Peyer's patch (tissue), 4 donors: ENCODE data around the gene SLC26A8. TPM values are rescaled to one million over a fixed set of nuclear protein-coding genes. Genes with fewer than 3 reads are reported as not detected.
A peak's percentile ranks its signal among the peaks of the same experiment; 100 is the strongest.

ENCODE experiments used
- DNase-seq, 3 donors: peaks; one replicate each; pipeline ENCODE4 v3.0.0-alpha.2; 2017 to 2019
- H3K27ac ChIP-seq, 4 donors: fragments of 200-600 bp; sonication (generic); one replicate each; pipeline ENCODE4 v1.5.1; 2016 to 2019
- H3K27me3 ChIP-seq, 2 donors: fragments of 200-600 bp; sonication (generic); one replicate each; pipeline ENCODE4 v1.5.1; 2019
- H3K36me3 ChIP-seq, 3 donors: fragments of 200-600 bp; sonication (generic); one replicate each; pipeline ENCODE4 v1.5.1; 2016 to 2019
- H3K4me1 ChIP-seq, 4 donors: fragments of 200-600 bp; sonication (generic); one replicate each; pipeline ENCODE4 v1.5.1; 2016 to 2019
- H3K4me3 ChIP-seq, 4 donors: fragments of 200-600 bp; sonication (generic); 1 replicate in 3 of 4; 2 replicates in 1 of 4; pipeline ENCODE4 v1.5.1; 2016 to 2019; ENCODE audit warnings: mild to moderate bottlenecking in 1 of 4
- H3K9me3 ChIP-seq, 4 donors: fragments of 200-600 bp; sonication (generic); one replicate each; pipeline ENCODE4 v1.5.1; 2016 to 2019; ENCODE audit warnings: mild to moderate bottlenecking in 1 of 4
- CTCF ChIP-seq, 6 experiments: fragments of 450-650 bp in 4 of 6; fragments of 200-600 bp in 2 of 6; sonication (generic) in 1 of 6; IDR thresholded peaks; one replicate each; pipeline ENCODE4 v1.5.1; 2017 to 2019; ENCODE audit warnings: antibody characterized with exemption in 6 of 6, mild to moderate bottlenecking in 3 of 6, moderate library complexity in 1 of 6
- POLR2A ChIP-seq, 2 donors: fragments of 450-650 bp; IDR thresholded peaks; one replicate each; pipeline ENCODE4 v1.5.1; 2017; ENCODE audit warnings: antibody characterized with exemption in 2 of 2, mild to moderate bottlenecking in 2 of 2, moderate library complexity in 2 of 2
- total RNA-seq, 4 donors: library from RNA; depleted of rRNA; stranded (reverse); fragments of >200 nt; gene quantifications; one replicate each; pipeline ENCODE4 v1.1.0, GENCODE V29; 2016

The SLC26A8 gene
- total RNA-seq, 4 donors from 2014 or later, result 1.7 TPM; not detected in 3

DNA sequence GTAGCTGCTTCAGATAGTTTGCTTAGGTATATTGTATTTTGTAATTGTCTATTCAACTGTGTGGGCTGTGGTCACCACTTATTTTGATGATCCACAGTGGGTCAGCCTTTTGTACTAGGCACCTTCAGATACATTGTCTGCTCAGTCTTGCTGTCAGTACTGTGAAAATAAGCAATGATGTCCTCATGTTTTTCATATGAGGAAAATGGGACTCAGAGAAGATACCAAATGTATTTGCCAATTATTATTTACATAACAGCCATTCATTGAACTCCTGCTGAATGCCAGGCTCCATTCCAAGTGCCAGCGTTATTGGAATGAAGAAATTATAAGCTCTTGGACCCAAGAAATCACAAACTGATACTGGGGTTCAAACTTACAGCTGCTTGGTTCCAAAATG, 31.7 kb upstream of the SLC26A8 start:
- no peak for TF ChIP-seq CTCF (IDR thresholded peaks at IDR 0.05)
- TF ChIP-seq POLR2A (IDR thresholded peaks at IDR 0.05), result no peak
- Histone ChIP-seq H3K4me1 (peaks cover 0 to 24% (median 0%) of the 10 kb centered on the region in 4 donors), H3K9me3 (no peaks in the 10 kb centered on the region), H3K4me3 (no peak overlapping the region), H3K27me3 (no peaks in the 10 kb centered on the region), H3K27ac (no peak overlapping the region), H3K36me3 (peaks cover 0 to 41% (median 0%) of the 10 kb centered on the region in 3 donors)
- no peak for DNase-seq

DNA sequence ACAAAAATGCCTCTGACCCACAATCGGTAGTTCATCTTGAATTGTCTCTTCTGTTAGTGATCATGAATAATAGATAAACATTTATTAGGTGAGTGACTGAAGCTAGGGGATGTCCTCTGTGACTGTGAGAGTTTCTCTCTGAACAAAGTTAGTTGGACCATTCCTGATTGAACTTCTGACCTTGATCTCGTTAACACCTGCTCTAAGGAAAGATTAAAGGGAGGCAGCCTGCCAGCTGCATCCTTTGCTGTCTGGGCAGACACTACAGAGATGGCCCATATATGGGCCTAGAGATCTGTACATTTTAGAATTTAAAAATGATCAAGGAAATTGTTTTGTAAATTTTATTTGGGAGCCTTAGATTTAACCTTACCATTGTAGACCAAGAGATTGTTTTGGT, 30.5 kb upstream of the SLC26A8 start:
- TF ChIP-seq CTCF (IDR thresholded peaks at IDR 0.05), result no peak
- TF ChIP-seq POLR2A (IDR thresholded peaks at IDR 0.05), result no peak
- Histone ChIP-seq H3K27ac (no peak overlapping the region), H3K4me1 (peaks cover 0 to 36% (median 0%) of the 10 kb centered on the region in 4 donors), H3K9me3 (no peaks in the 10 kb centered on the region), H3K27me3 (no peaks in the 10 kb centered on the region), H3K36me3 (peaks cover 0 to 31% (median 0%) of the 10 kb centered on the region in 3 donors), H3K4me3 (no peak overlapping the region)
- DNase-seq, result no peak

DNA sequence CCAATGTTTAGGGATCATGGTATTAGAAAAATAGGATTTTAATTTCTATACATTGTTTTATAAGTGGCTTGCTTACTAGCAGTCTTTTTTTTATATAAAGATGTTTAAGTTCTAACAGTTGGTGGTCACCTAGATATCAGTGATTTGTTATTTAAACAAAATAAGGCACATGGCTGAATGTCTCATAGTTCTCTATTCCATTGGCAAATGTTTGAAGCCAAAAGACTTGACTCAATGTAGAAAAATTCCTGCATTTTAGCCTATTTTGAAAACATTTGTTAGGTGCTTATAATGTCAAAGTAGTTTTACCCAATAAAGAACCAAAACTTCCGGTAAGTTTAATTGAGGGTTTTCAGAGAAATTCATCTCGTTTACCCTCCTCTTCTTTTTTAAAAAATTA, 30.0 kb upstream of the SLC26A8 start:
- H3K27ac ChIP-seq, result no peak overlapping the region
- peaks cover 0 to 42% (median 0%) of the 10 kb centered on the region in 4 donors for H3K4me1 ChIP-seq
- H3K4me3 ChIP-seq, result no peak overlapping the region
- peaks cover 0 to 25% (median 0%) of the 10 kb centered on the region in 3 donors for H3K36me3 ChIP-seq
- TF ChIP-seq POLR2A (IDR thresholded peaks at IDR 0.05) (no peak), CTCF (IDR thresholded peaks at IDR 0.05) (no peak)
- H3K27me3 ChIP-seq, result no peaks in the 10 kb centered on the region
- no peak for DNase-seq
- H3K9me3 ChIP-seq, result no peaks in the 10 kb centered on the region

DNA sequence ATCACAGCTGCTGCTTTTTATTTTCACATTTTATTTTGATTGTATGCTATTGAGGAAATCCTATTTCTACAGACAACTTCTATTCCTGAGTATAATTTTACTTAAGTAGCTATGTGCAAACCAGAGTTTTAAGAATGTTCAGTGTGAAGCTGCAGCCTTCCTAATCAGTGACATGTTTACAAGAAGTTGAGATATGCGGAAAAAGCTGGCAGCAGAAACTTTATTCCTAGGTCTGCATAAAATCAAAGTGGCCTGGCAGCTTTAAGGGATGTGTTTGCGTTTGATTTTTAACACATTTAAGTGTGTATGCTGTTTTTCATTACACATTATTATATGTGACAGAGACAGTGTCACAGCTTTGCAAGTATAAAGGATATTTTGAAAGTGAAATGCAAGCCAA, 29.4 kb upstream of the SLC26A8 start:
- Histone ChIP-seq H3K9me3 (no peaks in the 10 kb centered on the region), H3K27me3 (no peaks in the 10 kb centered on the region), H3K27ac (no peak overlapping the region), H3K4me1 (peaks cover 0 to 47% (median 0%) of the 10 kb centered on the region in 4 donors), H3K36me3 (peaks cover 0 to 20% (median 0%) of the 10 kb centered on the region in 3 donors), H3K4me3 (no peak overlapping the region)
- DNase-seq, result no peak
- TF ChIP-seq POLR2A (IDR thresholded peaks at IDR 0.05) (no peak), CTCF (IDR thresholded peaks at IDR 0.05) (no peak)

DNA sequence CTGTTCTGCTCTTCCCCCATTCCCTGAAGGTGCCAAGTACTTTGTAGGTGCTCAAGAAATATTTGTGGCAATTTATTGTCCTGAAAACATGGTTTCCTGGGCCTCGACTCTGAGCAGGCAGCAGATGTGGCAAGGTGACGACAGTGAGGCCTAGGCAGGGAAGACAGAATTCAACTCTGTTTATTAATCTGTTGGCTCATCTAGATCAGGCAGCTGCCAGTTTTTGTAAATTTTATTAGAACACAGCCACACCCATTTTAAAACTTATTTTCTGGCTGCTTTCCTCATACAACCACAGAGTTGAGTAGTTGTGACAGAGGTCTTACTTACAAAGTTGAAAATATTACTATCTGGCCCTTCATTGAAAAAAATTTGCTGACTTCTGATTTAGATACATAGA, 27.7 kb upstream of the SLC26A8 start:
- Histone ChIP-seq H3K27ac (peak overlapping the region in 1 of 4 donors; percentile 20), H3K4me1 (peaks cover 0 to 48% (median 0%) of the 10 kb centered on the region in 4 donors), H3K36me3 (peaks cover 0 to 19% (median 0%) of the 10 kb centered on the region in 3 donors), H3K4me3 (no peak overlapping the region), H3K9me3 (no peaks in the 10 kb centered on the region), H3K27me3 (no peaks in the 10 kb centered on the region)
- TF ChIP-seq POLR2A (IDR thresholded peaks at IDR 0.05), result no peak
- TF ChIP-seq CTCF (IDR thresholded peaks at IDR 0.05), result no peak
- no peak for DNase-seq
